CD4-positive, CD25-positive, alpha-beta regulatory T cell (primary cell): ENCODE results near the gene WDR88. TPM values are rescaled to one million over a fixed set of nuclear protein-coding genes. Genes with fewer than 3 reads are reported as not detected.
"Not testable (repeated sequence)": the region's sequence is repeated elsewhere in the genome, so short reads cannot be mapped to it uniquely, and the experiment has no call there.

ENCODE experiments used
- ATAC-seq, 2 donors: fragments of 150-1000 bp; cut with Tn5 transposase; one replicate each; pipeline ENCODE4 v1.10.0; 2021; ENCODE audit warnings: low read depth in 2 of 2, moderate number of reproducible peaks in 2 of 2, moderate library complexity in 1 of 2
- DNase-seq, 3 donors: peaks; one replicate each; pipeline versions ENCODE4 v3.0.0 to v3.0.0-alpha.2; 2012 to 2022; ENCODE audit warnings: mixed read lengths in 1 of 3
- H3K27ac ChIP-seq: one replicate; pipeline ENCODE4 v1.7.0; 2013; ENCODE audit warnings: mild to moderate bottlenecking, low read length; ENCODE audit not compliant: insufficient read depth, poor library complexity, severe bottlenecking
- H3K27me3 ChIP-seq: one replicate; pipeline ENCODE4 v1.7.0; 2013; ENCODE audit warnings: low read length; ENCODE audit not compliant: control insufficient read depth, insufficient read depth
- H3K36me3 ChIP-seq: one replicate; pipeline ENCODE4 v1.7.0; 2013; ENCODE audit warnings: mild to moderate bottlenecking, low read length, moderate library complexity; ENCODE audit not compliant: control insufficient read depth, insufficient read depth
- H3K4me1 ChIP-seq: 2 replicates; pipeline ENCODE4 v1.7.0; 2013; ENCODE audit warnings: mild to moderate bottlenecking, low read length; ENCODE audit not compliant: insufficient read depth, control insufficient read depth, poor library complexity, severe bottlenecking
- H3K4me3 ChIP-seq: one replicate; pipeline ENCODE4 v1.7.0; 2013; ENCODE audit warnings: low read depth, mild to moderate bottlenecking, low read length, moderate library complexity
- H3K9me3 ChIP-seq, 2 experiments: 1 replicate in 1 of 2; 2 replicates in 1 of 2; pipeline ENCODE4 v1.7.0; 2013; ENCODE audit warnings: low read length in 2 of 2, mild to moderate bottlenecking in 1 of 2, moderate library complexity in 1 of 2; ENCODE audit not compliant: control insufficient read depth in 2 of 2
- H3K27ac Mint-ChIP-seq, 3 donors: one replicate each; pipeline ENCODE4 v1.8.0; 2020 to 2022; ENCODE audit warnings: mild to moderate bottlenecking in 3 of 3, mixed read lengths in 3 of 3, moderate library complexity in 2 of 3
- H3K27me3 Mint-ChIP-seq: one replicate; pipeline ENCODE4 v1.8.0; 2022; ENCODE audit warnings: mild to moderate bottlenecking, mixed read lengths
- H3K36me3 Mint-ChIP-seq: one replicate; pipeline ENCODE4 v1.8.0; 2020; ENCODE audit warnings: mixed read lengths
- H3K4me1 Mint-ChIP-seq, 4 donors: one replicate each; pipeline ENCODE4 v1.8.0; 2020 to 2022; ENCODE audit warnings: mixed read lengths in 4 of 4, mild to moderate bottlenecking in 1 of 4
- H3K4me3 Mint-ChIP-seq, 4 donors: one replicate each; pipeline ENCODE4 v1.8.0; 2020 to 2022; ENCODE audit warnings: mild to moderate bottlenecking in 4 of 4, mixed read lengths in 4 of 4, moderate library complexity in 3 of 4
- H3K9me3 Mint-ChIP-seq, 7 donors: one replicate each; pipeline ENCODE4 v1.8.0; 2020 to 2022; ENCODE audit warnings: mixed read lengths in 7 of 7, mild to moderate bottlenecking in 3 of 7, moderate library complexity in 2 of 7
- polyA plus RNA-seq, 4 donors: library from polyadenylated mRNA; unstranded; fragments of 300-500 nt; fragmentation: Illumina TruSeq; gene quantifications; one replicate each; pipeline ENCODE4 v1.2.3, GENCODE V29; 2021
- total RNA-seq: library from RNA; stranded (reverse); gene quantifications from one replicate; pipeline ENCODE4 v1.2.3, GENCODE V29; 2022

The WDR88 gene
- total and polyA plus RNA-seq, 5 donors from 2014 or later, result 0.09 to 0.24 TPM; not detected in 3

GRCh38 chr19:33159893-33160292 lies 28.0 kb downstream of the WDR88 start:
- no peak for ATAC-seq
- Histone ChIP-seq H3K9me3 (no peaks in the 10 kb centered on the region), H3K27ac (no peak overlapping the region), H3K4me3 (peak overlapping the region; percentile 60), H3K4me1 (peaks cover 22% of the 10 kb centered on the region), H3K27me3 (no peaks in the 10 kb centered on the region), H3K36me3 (no peaks in the 10 kb centered on the region)
- no peaks in the 10 kb centered on the region for H3K9me3 Mint-ChIP-seq
- peak overlapping the region; percentile 65 to 96 (median 87) for H3K27ac Mint-ChIP-seq
- H3K4me1 Mint-ChIP-seq, result peaks cover 6 to 32% (median 18%) of the 10 kb centered on the region in 4 donors
- no peaks in the 10 kb centered on the region for H3K27me3 Mint-ChIP-seq
- H3K36me3 Mint-ChIP-seq, result peaks cover 5% of the 10 kb centered on the region
- peak overlapping the region in 1 of 4 donors; percentile 42 for H3K4me3 Mint-ChIP-seq
- no peak for DNase-seq

- H3K4me1 ChIP-seq, result peaks cover 22% of the 10 kb centered on the region
- ATAC-seq (no peak), DNase-seq (no peak)
- Mint-ChIP-seq H3K9me3 (no peaks in the 10 kb centered on the region), H3K4me3 (no peak overlapping the region), H3K27me3 (no peaks in the 10 kb centered on the region), H3K27ac (peak overlapping the region; percentile 65 to 87 (median 66)), H3K36me3 (peaks cover 5% of the 10 kb centered on the region), H3K4me1 (peaks cover 6 to 32% (median 18%) of the 10 kb centered on the region in 4 donors)
- H3K36me3 ChIP-seq, result no peaks in the 10 kb centered on the region
- H3K9me3 ChIP-seq, result no peaks in the 10 kb centered on the region
- H3K27ac ChIP-seq, result no peak overlapping the region
- H3K4me3 ChIP-seq, result no peak overlapping the region
- H3K27me3 ChIP-seq, result no peaks in the 10 kb centered on the region
Measured at GRCh38 chr19:33161201-33161600, 29.3 kb downstream of the WDR88 start.

- H3K27ac ChIP-seq, result no peak overlapping the region
- peaks cover 15% of the 10 kb centered on the region for H3K4me1 ChIP-seq
- H3K36me3 ChIP-seq, result no peaks in the 10 kb centered on the region
- H3K4me3 ChIP-seq, result no peak overlapping the region
- Mint-ChIP-seq H3K27me3 (no peaks in the 10 kb centered on the region), H3K9me3 (peaks cover 0 to 5% (median under 1%) of the 10 kb centered on the region in 7 donors), H3K27ac (no peak overlapping the region), H3K36me3 (peaks cover 5% of the 10 kb centered on the region), H3K4me3 (no peak overlapping the region), H3K4me1 (peaks cover 9 to 24% (median 13%) of the 10 kb centered on the region in 4 donors)
- DNase-seq, result no peak
- ATAC-seq, result no peak
- peaks cover 0 to 4% of the 10 kb centered on the region in 2 experiments for H3K9me3 ChIP-seq
- no peaks in the 10 kb centered on the region for H3K27me3 ChIP-seq
Measured at GRCh38 chr19:33163481-33163880, 31.6 kb downstream of the WDR88 start.

GRCh38 chr19:33166037-33166436 lies 34.1 kb downstream of the WDR88 start:
- H3K4me1 ChIP-seq, H3K9me3 Mint-ChIP-seq, H3K4me3 ChIP-seq, H3K36me3 ChIP-seq, H3K4me3 Mint-ChIP-seq, DNase-seq, H3K27ac ChIP-seq, H3K27me3 Mint-ChIP-seq, ATAC-seq, H3K27me3 ChIP-seq, H3K9me3 ChIP-seq: not testable (repeated sequence)
- Mint-ChIP-seq H3K27ac (peak overlapping the region in 1 of 3 donors; percentile 48), H3K4me1 (peaks cover 5 to 14% (median 10%) of the 10 kb centered on the region in 4 donors), H3K36me3 (peaks cover 10% of the 10 kb centered on the region)

GRCh38 chr19:33167438-33167837 lies 35.5 kb downstream of the WDR88 start:
- H3K27ac ChIP-seq, result no peak overlapping the region
- Mint-ChIP-seq H3K4me3 (no peak overlapping the region), H3K27ac (no peak overlapping the region), H3K36me3 (peaks cover 12% of the 10 kb centered on the region), H3K9me3 (peaks cover 0 to 5% (median 3%) of the 10 kb centered on the region in 7 donors), H3K4me1 (peaks cover 7 to 24% (median 16%) of the 10 kb centered on the region in 4 donors), H3K27me3 (no peaks in the 10 kb centered on the region)
- H3K36me3 ChIP-seq, result no peaks in the 10 kb centered on the region
- no peaks in the 10 kb centered on the region for H3K4me1 ChIP-seq
- H3K9me3 ChIP-seq, result peaks cover 0 to 4% of the 10 kb centered on the region in 2 experiments
- no peak for DNase-seq
- no peak for ATAC-seq
- H3K4me3 ChIP-seq, result no peak overlapping the region
- no peaks in the 10 kb centered on the region for H3K27me3 ChIP-seq

GRCh38 chr19:33168528-33168927 lies 36.6 kb downstream of the WDR88 start:
- ATAC-seq (no peak), DNase-seq (no peak)
- H3K4me1 ChIP-seq, result peaks cover 5% of the 10 kb centered on the region
- peaks cover 0 to 4% of the 10 kb centered on the region in 2 experiments for H3K9me3 ChIP-seq
- Mint-ChIP-seq H3K36me3 (peaks cover 15% of the 10 kb centered on the region), H3K4me1 (peaks cover 8 to 34% (median 21%) of the 10 kb centered on the region in 4 donors), H3K27me3 (no peaks in the 10 kb centered on the region), H3K4me3 (no peak overlapping the region), H3K9me3 (peaks cover 0 to 5% (median 3%) of the 10 kb centered on the region in 7 donors), H3K27ac (no peak overlapping the region)
- no peaks in the 10 kb centered on the region for H3K36me3 ChIP-seq
- H3K27ac ChIP-seq, result no peak overlapping the region
- no peaks in the 10 kb centered on the region for H3K27me3 ChIP-seq
- H3K4me3 ChIP-seq, result no peak overlapping the region

GRCh38 chr19:33171222-33171795 lies 39.4 kb downstream of the WDR88 start:
- peaks cover 0 to 7% (median 3%) of the 10 kb centered on the region in 7 donors for H3K9me3 Mint-ChIP-seq
- H3K36me3 Mint-ChIP-seq, result peaks cover 9% of the 10 kb centered on the region
- Histone ChIP-seq H3K27ac (no peak overlapping the region), H3K9me3 (peaks cover 0 to 4% of the 10 kb centered on the region in 2 experiments), H3K4me3 (no peak overlapping the region), H3K36me3 (no peaks in the 10 kb centered on the region), H3K4me1 (peaks cover 18% of the 10 kb centered on the region), H3K27me3 (no peaks in the 10 kb centered on the region)
- H3K4me1 Mint-ChIP-seq, result peaks cover 16 to 55% (median 32%) of the 10 kb centered on the region in 4 donors
- ATAC-seq (no peak), DNase-seq (no peak)
- H3K4me3 Mint-ChIP-seq, result peak overlapping the region in 1 of 4 donors; percentile 69
- H3K27ac Mint-ChIP-seq, result no peak overlapping the region
- no peaks in the 10 kb centered on the region for H3K27me3 Mint-ChIP-seq

- ATAC-seq (no peak), DNase-seq (no peak)
- no peak overlapping the region for H3K4me3 ChIP-seq
- Mint-ChIP-seq H3K4me1 (peaks cover 17 to 60% (median 35%) of the 10 kb centered on the region in 4 donors), H3K27me3 (peaks cover 5% of the 10 kb centered on the region), H3K27ac (no peak overlapping the region), H3K9me3 (peaks cover 0 to 9% (median 5%) of the 10 kb centered on the region in 7 donors), H3K36me3 (peaks cover 12% of the 10 kb centered on the region), H3K4me3 (peak overlapping the region in 2 of 4 donors; percentile 10 to 69)
- no peaks in the 10 kb centered on the region for H3K27me3 ChIP-seq
- H3K36me3 ChIP-seq, result no peaks in the 10 kb centered on the region
- peaks cover 0 to 4% of the 10 kb centered on the region in 2 experiments for H3K9me3 ChIP-seq
- no peak overlapping the region for H3K27ac ChIP-seq
- H3K4me1 ChIP-seq, result peaks cover 18% of the 10 kb centered on the region
Measured at GRCh38 chr19:33171916-33172359, 40.0 kb downstream of the WDR88 start.
